ENCODE measurements around the gene BPNT1.
A peak's percentile ranks its signal among the peaks of the same experiment; 100 is the strongest.

GRCh38 chr1:220089650-220090556 is at the start of gene BPNT1:
- no peak for TF ChIP-seq CTCF (IDR thresholded peaks at IDR 0.05)
- peak; percentile 62 for TF ChIP-seq POLR2A (IDR thresholded peaks at IDR 0.05)
- TF ChIP-seq EP300 (IDR thresholded peaks at IDR 0.05): no peak
